ENCODE measurements around the gene GLP1R. TPM values are rescaled to one million over a fixed set of nuclear protein-coding genes. Genes with fewer than 3 reads are reported as not detected.

The GLP1R gene
- total and polyA plus RNA-seq, 2 of the 13 experiments (the other 11 are each of a cell fraction or from before 2014, with no cell fraction given): not detected

DNA sequence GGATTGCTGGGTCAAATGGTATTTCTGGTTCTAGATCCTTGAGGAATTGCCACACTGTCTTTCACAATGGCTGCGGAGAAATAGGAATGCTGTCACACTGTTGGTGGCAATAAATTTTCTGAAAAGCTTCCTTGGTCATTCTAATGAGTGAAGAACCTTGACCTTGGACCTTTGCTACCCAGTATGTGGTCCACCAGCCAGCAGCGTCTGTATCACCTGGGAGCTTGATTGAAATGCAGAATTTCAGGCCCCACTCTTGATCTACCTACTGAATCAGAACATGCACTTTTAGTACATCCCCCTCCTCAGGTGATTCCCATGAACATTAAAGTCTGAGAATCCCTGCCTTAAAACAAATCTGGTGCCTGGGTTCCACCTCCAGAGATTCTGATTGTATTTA, 27.5 kb upstream of the GLP1R start:
- no TSS peak for BruUV-seq (replicated peaks)
- intact Hi-C loops (cut with micrococcal nuclease; ENCODE audit: unreplicated experiment) (loop anchor here (10.0 kb wide), 1 partner anchor 84 kb away; no protein-coding TSS in a partner anchor), in situ Hi-C loops (cut with HindIII; ENCODE audit: extremely low pct_ligation_motif_present, low pct_unique_long_range_greater_than_20kb) (no loop called here)
- no peaks in the 10 kb centered on the region for H3K36me3 ChIP-seq (replicated peaks in 1 of 2; ENCODE audit: control insufficient read depth in 1 of 2, insufficient read depth in 2 of 2, low read length in 2 of 2)
- H3K9ac ChIP-seq (ENCODE audit: insufficient read depth, low read depth, low read length): no peak overlapping the region
- no peaks in the 10 kb centered on the region for H4K20me1 ChIP-seq (ENCODE audit: insufficient read depth, low read length)
- no peak for DNase-seq (ENCODE audit: low spot score)
- no peak overlapping the region for H3K4me3 ChIP-seq (replicated peaks in 1 of 3; ENCODE audit: insufficient read depth in 1 of 3, low read depth in 2 of 3, low read length in 3 of 3)
- no peak overlapping the region for H2AFZ ChIP-seq (ENCODE audit: low read length)
- no peak for FAIRE-seq
- H3K4me2 ChIP-seq (ENCODE audit: low read depth, low read length): no peak overlapping the region
- 43% methylated on average over 2 of the region's 2 CpGs for WGBS (ENCODE audit: low lambda C conversion rate)
- no peak for ATAC-seq
- CTCF ChIA-PET (ENCODE audit: low intra/inter-chr PET ratio, low total read pairs): no interaction called here
- H3K9me3 ChIP-seq (ENCODE audit: low read length): no peaks in the 10 kb centered on the region
- no peaks in the 10 kb centered on the region for H3K79me2 ChIP-seq (ENCODE audit: insufficient read depth, low read length)
- no peak overlapping the region for H3K27ac ChIP-seq (ENCODE audit: extremely low read length, insufficient read depth, low read length)
- H3K27me3 ChIP-seq (ENCODE audit: control insufficient read depth in 1 of 2, insufficient read depth in 2 of 2, low read length in 2 of 2): peaks cover 0 to 2% of the 10 kb centered on the region in 2 experiments; a peak in 1 of 5 replicates
- POLR2A ChIA-PET: no interaction called here
- no peak for TF ChIP-seq KDM1A (CRISPR knock-in tag; IDR thresholded peaks at IDR 0.05)
- no peak for TF ChIP-seq ZNF773 (CRISPR knock-in tag; IDR thresholded peaks at IDR 0.05; ENCODE audit: borderline replicate concordance)
- no peak for TF ChIP-seq KDM3A (CRISPR knock-in tag; IDR thresholded peaks at IDR 0.05; ENCODE audit: low read depth)
- no peak for TF ChIP-seq ASH2L (IDR thresholded peaks at IDR 0.05; ENCODE audit: insufficient read length, low read depth, low read length)
- TF ChIP-seq ZFP90 (CRISPR knock-in tag; IDR thresholded peaks at IDR 0.05; ENCODE audit: borderline replicate concordance): no peak
- TF ChIP-seq HMG20A (CRISPR knock-in tag; IDR thresholded peaks at IDR 0.05; ENCODE audit: borderline replicate concordance): no peak
- TF ChIP-seq FIP1L1 (IDR thresholded peaks at IDR 0.05; ENCODE audit: borderline replicate concordance, insufficient read depth, low read depth, low read length): no peak
- TF ChIP-seq ATF1 (CRISPR knock-in tag; IDR thresholded peaks at IDR 0.05): no peak
- TF ChIP-seq ZNF775 (CRISPR knock-in tag; IDR thresholded peaks at IDR 0.05; ENCODE audit: borderline replicate concordance): no peak
- TF ChIP-seq, protein P1, sequence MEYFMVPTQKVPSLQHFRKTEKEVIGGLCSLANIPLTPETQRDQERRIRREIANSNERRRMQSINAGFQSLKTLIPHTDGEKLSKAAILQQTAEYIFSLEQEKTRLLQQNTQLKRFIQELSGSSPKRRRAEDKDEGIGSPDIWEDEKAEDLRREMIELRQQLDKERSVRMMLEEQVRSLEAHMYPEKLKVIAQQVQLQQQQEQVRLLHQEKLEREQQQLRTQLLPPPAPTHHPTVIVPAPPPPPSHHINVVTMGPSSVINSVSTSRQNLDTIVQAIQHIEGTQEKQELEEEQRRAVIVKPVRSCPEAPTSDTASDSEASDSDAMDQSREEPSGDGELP (IDR thresholded peaks at IDR 0.05; ENCODE audit: borderline replicate concordance, low read depth): no peak
- TF ChIP-seq HHEX (CRISPR knock-in tag; IDR thresholded peaks at IDR 0.05): no peak
- TF ChIP-seq SMARCE1 (IDR thresholded peaks at IDR 0.05; ENCODE audit: borderline replicate concordance): no peak
- TF ChIP-seq ZFY (CRISPR knock-in tag; IDR thresholded peaks at IDR 0.05): no peak
- no peak for TF ChIP-seq RFXAP (CRISPR knock-in tag; IDR thresholded peaks at IDR 0.05; ENCODE audit: borderline replicate concordance)
- TF ChIP-seq FOXP1 (IDR thresholded peaks at IDR 0.05): no peak
- no peak for TF ChIP-seq FOXP1 (CRISPR knock-in tag; IDR thresholded peaks at IDR 0.05)
- TF ChIP-seq, protein P2, sequence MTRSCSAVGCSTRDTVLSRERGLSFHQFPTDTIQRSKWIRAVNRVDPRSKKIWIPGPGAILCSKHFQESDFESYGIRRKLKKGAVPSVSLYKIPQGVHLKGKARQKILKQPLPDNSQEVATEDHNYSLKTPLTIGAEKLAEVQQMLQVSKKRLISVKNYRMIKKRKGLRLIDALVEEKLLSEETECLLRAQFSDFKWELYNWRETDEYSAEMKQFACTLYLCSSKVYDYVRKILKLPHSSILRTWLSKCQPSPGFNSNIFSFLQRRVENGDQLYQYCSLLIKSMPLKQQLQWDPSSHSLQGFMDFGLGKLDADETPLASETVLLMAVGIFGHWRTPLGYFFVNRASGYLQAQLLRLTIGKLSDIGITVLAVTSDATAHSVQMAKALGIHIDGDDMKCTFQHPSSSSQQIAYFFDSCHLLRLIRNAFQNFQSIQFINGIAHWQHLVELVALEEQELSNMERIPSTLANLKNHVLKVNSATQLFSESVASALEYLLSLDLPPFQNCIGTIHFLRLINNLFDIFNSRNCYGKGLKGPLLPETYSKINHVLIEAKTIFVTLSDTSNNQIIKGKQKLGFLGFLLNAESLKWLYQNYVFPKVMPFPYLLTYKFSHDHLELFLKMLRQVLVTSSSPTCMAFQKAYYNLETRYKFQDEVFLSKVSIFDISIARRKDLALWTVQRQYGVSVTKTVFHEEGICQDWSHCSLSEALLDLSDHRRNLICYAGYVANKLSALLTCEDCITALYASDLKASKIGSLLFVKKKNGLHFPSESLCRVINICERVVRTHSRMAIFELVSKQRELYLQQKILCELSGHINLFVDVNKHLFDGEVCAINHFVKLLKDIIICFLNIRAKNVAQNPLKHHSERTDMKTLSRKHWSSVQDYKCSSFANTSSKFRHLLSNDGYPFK (CRISPR knock-in tag; IDR thresholded peaks at IDR 0.05; ENCODE audit: borderline replicate concordance): no peak
- TF ChIP-seq ARID2 (CRISPR knock-in tag; IDR thresholded peaks at IDR 0.05; ENCODE audit: borderline replicate concordance): no peak
- TF ChIP-seq, protein P3, sequence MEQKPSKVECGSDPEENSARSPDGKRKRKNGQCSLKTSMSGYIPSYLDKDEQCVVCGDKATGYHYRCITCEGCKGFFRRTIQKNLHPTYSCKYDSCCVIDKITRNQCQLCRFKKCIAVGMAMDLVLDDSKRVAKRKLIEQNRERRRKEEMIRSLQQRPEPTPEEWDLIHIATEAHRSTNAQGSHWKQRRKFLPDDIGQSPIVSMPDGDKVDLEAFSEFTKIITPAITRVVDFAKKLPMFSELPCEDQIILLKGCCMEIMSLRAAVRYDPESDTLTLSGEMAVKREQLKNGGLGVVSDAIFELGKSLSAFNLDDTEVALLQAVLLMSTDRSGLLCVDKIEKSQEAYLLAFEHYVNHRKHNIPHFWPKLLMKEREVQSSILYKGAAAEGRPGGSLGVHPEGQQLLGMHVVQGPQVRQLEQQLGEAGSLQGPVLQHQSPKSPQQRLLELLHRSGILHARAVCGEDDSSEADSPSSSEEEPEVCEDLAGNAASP (CRISPR knock-in tag; IDR thresholded peaks at IDR 0.05; ENCODE audit: borderline replicate concordance): no peak
- TF ChIP-seq SALL1 (CRISPR knock-in tag; IDR thresholded peaks at IDR 0.05): no peak
- no peaks in the 10 kb centered on the region for H3K4me1 ChIP-seq (ENCODE audit: insufficient read depth, low read length)
